ENCODE data around the gene SORCS2. TPM values are rescaled to one million over a fixed set of nuclear protein-coding genes. Genes with fewer than 3 reads are reported as not detected.

The SORCS2 gene
- total and polyA plus RNA-seq, 2 of the 8 experiments (the other 6 are each of a cell fraction or from before 2014, with no cell fraction given): 0.36 to 1.8 TPM

GRCh38 chr4:7364979-7365378 is 172.6 kb downstream of the SORCS2 start:
- no peak overlapping the region for H2BK12ac ChIP-seq (ENCODE audit: low read depth, low read length)
- no peak overlapping the region for H3K18ac ChIP-seq (ENCODE audit: extremely low read depth, low read length)
- H2AK5ac ChIP-seq (ENCODE audit: low read depth, low read length): no peak overlapping the region; the same call in 1 of the 2 replicates
- no peak overlapping the region for H3K9ac ChIP-seq (replicated peaks in 1 of 4; ENCODE audit: extremely low read depth in 1 of 4, low read depth in 3 of 4, low read length in 3 of 4)
- no peaks in the 10 kb centered on the region for H3K27me3 ChIP-seq (replicated peaks in 1 of 4; ENCODE audit: control insufficient read depth in 3 of 4, extremely low read depth in 1 of 4, insufficient read depth in 3 of 4, low read length in 3 of 4)
- H2BK15ac ChIP-seq (ENCODE audit: low read length): no peak overlapping the region
- H3K23me2 ChIP-seq (ENCODE audit: low read depth, low read length): peaks cover 8% of the 10 kb centered on the region; the same call in 1 of the 2 replicates
- H3K79me2 ChIP-seq (ENCODE audit: control insufficient read depth in 1 of 2, insufficient read depth in 2 of 2, low read length in 2 of 2): no peaks in the 10 kb centered on the region
- H3K4me2 ChIP-seq (ENCODE audit: insufficient read depth in 1 of 2, low read depth in 2 of 2, low read length in 2 of 2): no peak overlapping the region
- 86% methylated on average over 5 of the region's 5 CpGs; no CpG with 5 or more reads in 1 of the 2 experiments for WGBS, 2 experiments (ENCODE audit: extremely low coverage in 1 of 2, insufficient coverage in 1 of 2, insufficient read length in 1 of 2, insufficient replicate concordance in 2 of 2, low coverage in 1 of 2, low lambda C conversion rate in 2 of 2, missing lambda C conversion rate in 1 of 2)
- H4K20me1 ChIP-seq (replicated peaks in 1 of 2; ENCODE audit: control insufficient read depth in 1 of 2, insufficient read depth in 2 of 2, low read length in 2 of 2): peaks cover 0 to 11% of the 10 kb centered on the region in 2 experiments
- no peaks in the 10 kb centered on the region for H3K79me1 ChIP-seq (ENCODE audit: low read depth, low read length)
- TF ChIP-seq NRF1 (IDR thresholded peaks at IDR 0.05; ENCODE audit: low read depth, low read length) (no peak), ATF2 (IDR thresholded peaks at IDR 0.05; ENCODE audit: low read length) (no peak), GTF2F1 (IDR thresholded peaks at IDR 0.05; ENCODE audit: borderline replicate concordance, low read depth, low read length) (no peak)
- no peak overlapping the region for H2BK120ac ChIP-seq (replicated peaks; ENCODE audit: low read depth, low read length)
- no peak for FAIRE-seq
- H4K91ac ChIP-seq (replicated peaks; ENCODE audit: insufficient read length, low read length): no peak overlapping the region
- no peak overlapping the region for H2BK20ac ChIP-seq (ENCODE audit: low read length)
- H3K14ac ChIP-seq (ENCODE audit: insufficient read length): no peak overlapping the region
- ChIA-PET CTCF (ENCODE audit: partially characterized antibody) (interaction anchor here (0.9 to 1.7 kb wide), 4 partner anchors 12 to 208 kb away, joined by 3 read pairs; no protein-coding TSS in a partner anchor), POLR2A (ENCODE audit: partially characterized antibody) (interaction anchor here (0.6 kb wide), 1 partner anchor 88 kb away, joined by 3 read pairs; no protein-coding TSS in a partner anchor)
- H3K4me3 ChIP-seq (ENCODE audit: extremely low read depth in 1 of 4, insufficient read depth in 2 of 4, low read depth in 3 of 4, low read length in 4 of 4): no peak overlapping the region
- no peak overlapping the region for H3K23ac ChIP-seq (ENCODE audit: insufficient read length)
- no peak overlapping the region for H4K5ac ChIP-seq (ENCODE audit: insufficient read length, low read depth, low read length)
- no peak overlapping the region for H2BK5ac ChIP-seq (ENCODE audit: low read depth, low read length)
- DNase-seq (ENCODE audit: low read depth in 1 of 2, low spot score in 2 of 2): no peak
- H4K8ac ChIP-seq (ENCODE audit: extremely low read depth, insufficient read depth, low read length): no peak overlapping the region
- H3K56ac ChIP-seq (replicated peaks; ENCODE audit: insufficient read length, low read depth, low read length): no peak overlapping the region
- H3K4ac ChIP-seq (replicated peaks; ENCODE audit: insufficient read length, low read depth, low read length): no peak overlapping the region
- no peak overlapping the region for H2AFZ ChIP-seq (ENCODE audit: low read length)
- H3K36me3 ChIP-seq (ENCODE audit: control insufficient read depth in 2 of 4, insufficient read depth in 4 of 4, low read length in 3 of 4): no peaks in the 10 kb centered on the region
- no peak overlapping the region for H3K27ac ChIP-seq (ENCODE audit: low read depth, low read length)
- H3K4me1 ChIP-seq (replicated peaks in 1 of 4; ENCODE audit: control insufficient read depth in 3 of 4, insufficient read depth in 4 of 4, low read length in 3 of 4): peaks cover 0 to 2% (median under 1%) of the 10 kb centered on the region in 4 experiments; a peak in 3 of 7 replicates
- H3K9me3 ChIP-seq (ENCODE audit: insufficient read depth in 2 of 2, low read depth in 1 of 2, low read length in 1 of 2): no peaks in the 10 kb centered on the region
